Thyroid gland (tissue), 4 donors: Measurements from ENCODE around the gene PTPRU.

Source experiments
- POLR2A ChIP-seq, 2 donors: fragments of 450-650 bp; IDR thresholded peaks; one replicate each; pipeline ENCODE4 v1.6.1; 2017; ENCODE audit warnings: antibody characterized with exemption in 2 of 2, mild to moderate bottlenecking in 2 of 2, moderate library complexity in 1 of 2
- TF ChIP-seq, protein P1 (sequence below), 6 experiments: fragments of 200-600 bp in 3 of 6; fragments of 450-650 bp in 3 of 6; sonication (generic) in 3 of 6; IDR thresholded peaks; one replicate each; pipeline ENCODE4 v1.5.1; 2016 to 2019; ENCODE audit warnings: antibody characterized with exemption in 6 of 6, mild to moderate bottlenecking in 2 of 6, inconsistent platforms in 1 of 6, moderate library complexity in 1 of 6

DNA sequence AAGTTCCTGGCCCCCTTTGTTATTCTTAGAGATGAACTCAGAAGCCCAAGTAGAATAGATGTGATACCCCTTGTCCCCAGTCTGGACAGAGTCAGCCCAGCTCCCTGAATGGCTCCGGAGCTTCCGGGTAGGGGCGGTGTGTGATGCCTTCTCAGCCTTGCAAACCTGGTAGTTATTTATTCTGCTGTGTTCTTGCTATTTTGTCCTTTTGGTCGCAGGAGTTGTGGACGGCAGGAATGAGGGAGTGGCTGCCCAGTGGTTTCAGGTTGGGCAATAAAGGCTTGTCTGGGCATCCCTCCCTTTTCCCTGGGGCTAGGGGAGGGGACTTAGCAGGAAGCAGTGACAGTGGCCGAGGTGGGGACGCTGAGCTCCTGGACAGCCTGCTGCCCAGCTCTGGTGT, 2.8 kb downstream of the PTPRU start:
- TF ChIP-seq, protein P1, sequence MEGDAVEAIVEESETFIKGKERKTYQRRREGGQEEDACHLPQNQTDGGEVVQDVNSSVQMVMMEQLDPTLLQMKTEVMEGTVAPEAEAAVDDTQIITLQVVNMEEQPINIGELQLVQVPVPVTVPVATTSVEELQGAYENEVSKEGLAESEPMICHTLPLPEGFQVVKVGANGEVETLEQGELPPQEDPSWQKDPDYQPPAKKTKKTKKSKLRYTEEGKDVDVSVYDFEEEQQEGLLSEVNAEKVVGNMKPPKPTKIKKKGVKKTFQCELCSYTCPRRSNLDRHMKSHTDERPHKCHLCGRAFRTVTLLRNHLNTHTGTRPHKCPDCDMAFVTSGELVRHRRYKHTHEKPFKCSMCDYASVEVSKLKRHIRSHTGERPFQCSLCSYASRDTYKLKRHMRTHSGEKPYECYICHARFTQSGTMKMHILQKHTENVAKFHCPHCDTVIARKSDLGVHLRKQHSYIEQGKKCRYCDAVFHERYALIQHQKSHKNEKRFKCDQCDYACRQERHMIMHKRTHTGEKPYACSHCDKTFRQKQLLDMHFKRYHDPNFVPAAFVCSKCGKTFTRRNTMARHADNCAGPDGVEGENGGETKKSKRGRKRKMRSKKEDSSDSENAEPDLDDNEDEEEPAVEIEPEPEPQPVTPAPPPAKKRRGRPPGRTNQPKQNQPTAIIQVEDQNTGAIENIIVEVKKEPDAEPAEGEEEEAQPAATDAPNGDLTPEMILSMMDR (IDR thresholded peaks at IDR 0.05), result no peak
- no peak for TF ChIP-seq POLR2A (IDR thresholded peaks at IDR 0.05)
